GM18508 (cell line): ENCODE results near the gene OR51T1.

Source experiments
- ATAC-seq: cut with Tn5 transposase; IDR thresholded peaks from one replicate; pipeline ENCODE4 v1.9.1; 2021; ENCODE audit warnings: moderate number of reproducible peaks; ENCODE audit not compliant: insufficient read depth, unreplicated experiment

The OR51T1 gene

GRCh38 chr11:4922304-4922703 lies 40.6 kb downstream of the OR51T1 start:
- no peak for ATAC-seq

- no peak for ATAC-seq
Measured at GRCh38 chr11:4924239-4924638, 42.5 kb downstream of the OR51T1 start, which contains the start of gene OR51G1. Gene OR51G1, minus strand, starts transcription at chr11:4924339. Its CDS starts 0 bp downstream, at chr11:4924339.

- no peak for ATAC-seq
Measured at GRCh38 chr11:4926608-4927007, 44.9 kb downstream of the OR51T1 start.
